Lung (tissue), 12 donors: ENCODE results near the gene CFAP119. TPM values are rescaled to one million over a fixed set of nuclear protein-coding genes. Genes with fewer than 3 reads are reported as not detected.
A peak's percentile ranks its signal among the peaks of the same experiment; 100 is the strongest.

ENCODE experiments used
- ATAC-seq: fragments of 200-7000 bp; cut with Tn5 transposase; one replicate; pipeline ENCODE4 v1.9.1; 2020; ENCODE audit warnings: moderate number of reproducible peaks; ENCODE audit not compliant: insufficient read depth, low FRiP score
- DNase-seq, 3 donors: peaks; one replicate each; pipeline ENCODE4 v3.0.0-alpha.2; 2013 to 2017
- H3K27ac ChIP-seq, 2 donors: one replicate each; pipeline ENCODE4 v1.5.1; 2013; ENCODE audit warnings: mild to moderate bottlenecking in 2 of 2, moderate library complexity in 2 of 2, control low read depth in 1 of 2, inconsistent platforms in 1 of 2, low read depth in 1 of 2, low read length in 1 of 2
- H3K27me3 ChIP-seq, 3 donors: one replicate each; pipeline ENCODE4 v1.5.1; 2013; ENCODE audit warnings: low read length in 2 of 3; ENCODE audit not compliant: control insufficient read depth in 3 of 3, insufficient read depth in 3 of 3
- H3K36me3 ChIP-seq, 4 donors: one replicate each; pipeline ENCODE4 v1.5.1; 2013; ENCODE audit warnings: low read length in 4 of 4, mild to moderate bottlenecking in 1 of 4, moderate library complexity in 1 of 4; ENCODE audit not compliant: control insufficient read depth in 4 of 4, insufficient read depth in 4 of 4
- H3K4me1 ChIP-seq, 5 donors: one replicate each; pipeline ENCODE4 v1.5.1; 2013; ENCODE audit warnings: low read length in 5 of 5, mild to moderate bottlenecking in 2 of 5, moderate library complexity in 1 of 5; ENCODE audit not compliant: control insufficient read depth in 5 of 5, insufficient read depth in 5 of 5
- H3K4me3 ChIP-seq: one replicate; pipeline ENCODE4 v1.5.1; 2013; ENCODE audit warnings: mild to moderate bottlenecking, control low read depth, moderate library complexity
- H3K9ac ChIP-seq, 2 donors: one replicate each; pipeline ENCODE4 v1.5.1; 2013; ENCODE audit warnings: low read length in 2 of 2, control low read depth in 1 of 2; ENCODE audit not compliant: insufficient read depth in 1 of 2
- H3K9me3 ChIP-seq, 4 donors: one replicate each; pipeline ENCODE4 v1.5.1; 2013; ENCODE audit warnings: low read length in 3 of 4, mild to moderate bottlenecking in 1 of 4, moderate library complexity in 1 of 4; ENCODE audit not compliant: control insufficient read depth in 4 of 4, insufficient read depth in 3 of 4
- CTCF ChIP-seq: IDR thresholded peaks from 2 replicates; pipeline ENCODE4 v1.5.1; 2012; ENCODE audit warnings: mild to moderate bottlenecking; ENCODE audit errors: control extremely low read depth, extremely low read depth
- WGBS, 2 donors: extraction: QIAGEN DNeasy Blood & Tissue Kit; methylation state at CpG; one replicate each; pipeline ENCODE4 v1.1.7; 2013; 5-methylcytosine and 5-hydroxymethylcytosine counted together
- polyA plus RNA-seq, 2 donors: library from polyadenylated mRNA; stranded (reverse); fragments of 200-250 nt; gene quantifications; one replicate each; pipeline ENCODE4 v1.2.1, GENCODE V29; 2013
- total RNA-seq, 2 donors: library from RNA; depleted of rRNA in 1 of 2; stranded (reverse); fragments of >200 nt in 1 of 2; gene quantifications; one replicate each; pipeline ENCODE4 v1.2.1, GENCODE V29; 2014 to 2021
- donor health status: control.
- donor health status: control.
- donor health status: Bipolar disorder and iron deficiency.
- donor health status: healthy.
- donor health status: DM: yes; HTN: yes; CAD: no.

CFAP119 gene
- total and polyA plus RNA-seq, 4 donors: 7.3 to 29.5 (median 16.7) TPM

GRCh38 chr16:30785126-30786106, 23.6 kb upstream of the CFAP119 start:
- DNase-seq: no peak
- peak overlapping the region in 1 of 2 donors; percentile 83 for H3K27ac ChIP-seq

GRCh38 chr16:30784215-30784614, 22.4 kb upstream of the CFAP119 start:
- no peak for TF ChIP-seq CTCF
- Histone ChIP-seq H3K9me3 (no peaks in the 10 kb centered on the region), H3K9ac (no peak overlapping the region), H3K4me1 (peaks cover 0 to 11% (median 4%) of the 10 kb centered on the region in 5 donors), H3K27ac (no peak overlapping the region), H3K4me3 (no peak overlapping the region), H3K27me3 (no peaks in the 10 kb centered on the region), H3K36me3 (peaks cover 9 to 34% (median 20%) of the 10 kb centered on the region in 4 donors)
- 88 to 95% methylated on average over 18 of the region's 18 CpGs for WGBS, 2 donors
- DNase-seq: no peak
- no peak for ATAC-seq

More at GRCh38 chr16:30785126-30786106, 23.6 kb upstream of the CFAP119 start:
- 79 to 80% methylated on average over 7 of the region's 7 CpGs for WGBS, 2 donors
- no peak for TF ChIP-seq CTCF
- Histone ChIP-seq H3K4me3 (no peak overlapping the region), H3K9me3 (no peaks in the 10 kb centered on the region), H3K27me3 (no peaks in the 10 kb centered on the region), H3K36me3 (peaks cover 9 to 32% (median 20%) of the 10 kb centered on the region in 4 donors), H3K4me1 (peaks cover 0 to 11% (median 4%) of the 10 kb centered on the region in 5 donors), H3K9ac (peak overlapping the region in 1 of 2 donors; percentile 2)
- ATAC-seq: no peak

- Histone ChIP-seq H3K27me3 (no peaks in the 10 kb centered on the region), H3K27ac (no peak overlapping the region), H3K4me3 (no peak overlapping the region), H3K4me1 (peaks cover 0 to 11% (median 4%) of the 10 kb centered on the region in 5 donors), H3K36me3 (peaks cover 9 to 34% (median 20%) of the 10 kb centered on the region in 4 donors), H3K9ac (no peak overlapping the region), H3K9me3 (no peaks in the 10 kb centered on the region)
- no peak for TF ChIP-seq CTCF
- WGBS, 2 donors: 96% methylated on average over 57 of the region's 57 CpGs
- no peak for ATAC-seq
- DNase-seq: no peak
Measured at GRCh38 chr16:30783280-30784109, 21.6 kb upstream of the CFAP119 start.
